ENCODE data around the gene M6PR.
"Not testable (repeated sequence)": the region's sequence is repeated elsewhere in the genome, so short reads cannot be mapped to it uniquely, and the experiment has no call there.

The M6PR gene

GRCh38 chr12:8912914-8913313 is 36.5 kb downstream of the M6PR start:
- DNase-seq (ENCODE audit: low read depth): no peak

- no peak for DNase-seq (ENCODE audit: low read depth)
These were observed 37.7 kb downstream of the M6PR start for GRCh38 chr12:8911606-8912268.

GRCh38 chr12:8909752-8910151 is 39.7 kb downstream of the M6PR start:
- DNase-seq (ENCODE audit: low read depth): no peak

GRCh38 chr12:8907513-8907912 is 41.9 kb downstream of the M6PR start:
- no peak for DNase-seq (ENCODE audit: low read depth)

- DNase-seq (ENCODE audit: low read depth): no peak
These were observed 42.9 kb downstream of the M6PR start for GRCh38 chr12:8906266-8907180.

GRCh38 chr12:8905546-8905945 is 43.9 kb downstream of the M6PR start:
- no peak for DNase-seq (ENCODE audit: low read depth)

GRCh38 chr12:8904665-8905064 is 44.8 kb downstream of the M6PR start:
- DNase-seq (ENCODE audit: low read depth): no peak

GRCh38 chr12:8903646-8904045 is 45.8 kb downstream of the M6PR start:
- DNase-seq (ENCODE audit: low read depth): no peak

- not testable (repeated sequence) for DNase-seq (ENCODE audit: low read depth)
These were observed 46.7 kb downstream of the M6PR start for GRCh38 chr12:8902703-8903102.

- DNase-seq (ENCODE audit: low read depth): no peak
These were observed 49.6 kb downstream of the M6PR start for GRCh38 chr12:8899830-8900229.

- no peak for DNase-seq (ENCODE audit: low read depth)
These were observed 52.4 kb downstream of the M6PR start for GRCh38 chr12:8897081-8897480.

- no peak for DNase-seq (ENCODE audit: low read depth)
These were observed 54.5 kb downstream of the M6PR start for GRCh38 chr12:8894986-8895385.

- no peak for DNase-seq (ENCODE audit: low read depth)
These were observed 55.1 kb downstream of the M6PR start for GRCh38 chr12:8894378-8894777.

- DNase-seq (ENCODE audit: low read depth): no peak
These were observed 57.5 kb downstream of the M6PR start for GRCh38 chr12:8891976-8892375.
